HCT116 (cell line): ENCODE results near the gene ARHGEF25. TPM values are rescaled to one million over a fixed set of nuclear protein-coding genes. Genes with fewer than 3 reads are reported as not detected.

Source experiments
- ATAC-seq: fragments of 200-7000 bp; cut with Tn5 transposase; 2 replicates; pipeline ENCODE4 v1.9.1; 2020; ENCODE audit warnings: mild to moderate bottlenecking, moderate library complexity
- BruUV-seq: library from RNA; stranded (reverse); fragments of 400-500 nt; replicated peaks from 2 replicates; lab custom pipeline; 2021; lab: Mats Ljungman, UMichigan
- CTCF ChIA-PET: fragments of 300-600 bp; sonication (Branson Sonifier 250); formaldehyde crosslinking; loops from one replicate; lab custom pipeline; 2021; ENCODE audit warnings: antibody characterized with exemption; lab: Charles Lee
- POLR2A ChIA-PET: fragments of 300-600, 350-600 bp; sonication (Branson Sonifier 250); formaldehyde crosslinking; loops from one replicate; lab custom pipeline; 2021; ENCODE audit warnings: antibody characterized with exemption; lab: Charles Lee
- RAD21 ChIA-PET, 2 experiments: fragments of 300-600 bp; sonication (Branson Sonifier 250); formaldehyde crosslinking; loops; one replicate each; lab custom pipeline; 2023; ENCODE audit warnings: low total read pairs in 2 of 2; ENCODE audit not compliant: uncharacterized antibody in 2 of 2, unreplicated experiment in 2 of 2, low non-redundant PET in 1 of 2; lab: Charles Lee
- DNase-seq: peaks from one replicate; pipeline ENCODE4 v3.0.0-alpha.2; 2010; ENCODE audit warnings: low read depth, low spot score
- H2AFZ ChIP-seq: fragments of 200-600 bp; shearing (Covaris generic), sonication (generic); 2 replicates; pipeline ENCODE4 v1.6.1; 2017; ENCODE audit warnings: low read depth, mixed run types, mixed read lengths, antibody characterized with exemption, low read length; ENCODE audit not compliant: poor library complexity, severe bottlenecking
- H3K27ac ChIP-seq: 2 replicates; pipeline ENCODE4 v1.5.1; 2012; ENCODE audit warnings: low read depth, low read length
- H3K27me3 ChIP-seq: fragments of 200-600 bp; sonication (generic); 2 replicates; pipeline ENCODE4 v1.6.1; 2016; ENCODE audit warnings: mixed run types, low read length, mixed read lengths; ENCODE audit not compliant: insufficient read depth
- H3K36me3 ChIP-seq, 2 experiments: fragments of 200-500 bp in 1 of 2; fragments of 200-600 bp in 1 of 2; sonication (Bioruptor generic) in 1 of 2; sonication (generic) in 1 of 2; 2 replicates each; pipeline versions ENCODE4 v1.5.1 to v1.6.1; 2014 to 2016; ENCODE audit warnings: low read length in 2 of 2, inconsistent platforms in 1 of 2, mixed read lengths in 1 of 2, mixed run types in 1 of 2; ENCODE audit not compliant: insufficient read depth in 2 of 2, control insufficient read depth in 1 of 2
- H3K4me1 ChIP-seq, 2 experiments: fragments of 200-600 bp in 1 of 2; sonication (generic) in 1 of 2; 2 replicates each; pipeline versions ENCODE4 v1.5.1 to v1.6.1; 2012 to 2017; ENCODE audit warnings: low read length in 2 of 2, inconsistent platforms in 1 of 2, mild to moderate bottlenecking in 1 of 2, mixed read lengths in 1 of 2, mixed run types in 1 of 2, moderate library complexity in 1 of 2; ENCODE audit not compliant: insufficient read depth in 2 of 2, control insufficient read depth in 1 of 2
- H3K4me2 ChIP-seq: fragments of 200-600 bp; sonication (generic); 2 replicates; pipeline ENCODE4 v1.6.1; 2017; ENCODE audit warnings: mixed run types, low read length, mixed read lengths
- H3K4me3 ChIP-seq, 2 experiments: fragments of 200-600 bp in 1 of 2; sonication (generic) in 1 of 2; replicated peaks in 1 of 2; 2 replicates each; pipeline ENCODE4 v1.5.1; 2011 to 2016; ENCODE audit warnings: low read length in 2 of 2, control low read depth in 1 of 2, low read depth in 1 of 2, mild to moderate bottlenecking in 1 of 2, mixed read lengths in 1 of 2, mixed run types in 1 of 2
- H3K79me2 ChIP-seq: fragments of 200-600 bp; sonication (generic); 2 replicates; pipeline ENCODE4 v1.6.1; 2017; ENCODE audit warnings: mild to moderate bottlenecking, mixed run types, low read length, moderate library complexity, mixed read lengths; ENCODE audit not compliant: insufficient read depth
- H3K9ac ChIP-seq: fragments of 200-600 bp; sonication (generic); 2 replicates; pipeline ENCODE4 v1.6.1; 2016; ENCODE audit warnings: low read length, mixed read lengths
- H3K9me2 ChIP-seq: fragments of 200-600 bp; sonication (generic), shearing (Covaris generic); 2 replicates; pipeline ENCODE4 v1.6.1; 2017; ENCODE audit warnings: mixed run types, mild to moderate bottlenecking, moderate library complexity; ENCODE audit not compliant: insufficient read depth
- H3K9me3 ChIP-seq, 2 experiments: fragments of 200-500 bp in 1 of 2; fragments of 200-600 bp in 1 of 2; sonication (Bioruptor generic) in 1 of 2; sonication (generic) in 1 of 2; 2 replicates each; pipeline ENCODE4 v1.6.1; 2014 to 2017; ENCODE audit warnings: low read length in 2 of 2, mixed read lengths in 2 of 2, inconsistent platforms in 1 of 2, low read depth in 1 of 2, mild to moderate bottlenecking in 1 of 2, mixed run types in 1 of 2, moderate library complexity in 1 of 2; ENCODE audit not compliant: control insufficient read depth in 1 of 2, insufficient read depth in 1 of 2
- H4K20me1 ChIP-seq: fragments of 200-600 bp; sonication (generic), shearing (Covaris generic); 2 replicates; pipeline ENCODE4 v1.6.1; 2017; ENCODE audit warnings: mixed run types, mild to moderate bottlenecking, moderate library complexity; ENCODE audit not compliant: insufficient read depth
- CTCF ChIP-seq, 3 experiments: fragments of 200-600 bp in 1 of 3; sonication (generic) in 1 of 3; IDR thresholded peaks in 2 of 3; conservative IDR thresholded peaks in 1 of 3; 2 replicates each; pipeline ENCODE4 v1.5.1; 2012 to 2017; ENCODE audit warnings: low read depth in 2 of 3, low read length in 2 of 3, antibody characterized with exemption in 1 of 3, borderline replicate concordance in 1 of 3, control low read depth in 1 of 3, mild to moderate bottlenecking in 1 of 3, mixed read lengths in 1 of 3, mixed run types in 1 of 3, moderate library complexity in 1 of 3; ENCODE audit not compliant: insufficient read depth in 1 of 3
- EZH2 ChIP-seq: fragments of 200-600 bp; sonication (generic); IDR thresholded peaks from 2 replicates; pipeline ENCODE4 v1.6.1; 2017; ENCODE audit warnings: antibody characterized with exemption, mixed run types
- MAX ChIP-seq: IDR thresholded peaks from 2 replicates; pipeline ENCODE4 v1.6.1; 2012
- POLR2A ChIP-seq: IDR thresholded peaks from 2 replicates; pipeline ENCODE4 v1.7.0; 2011; ENCODE audit warnings: borderline replicate concordance; ENCODE audit not compliant: insufficient read depth, insufficient read length; ENCODE audit errors: extremely low read depth
- RAD21 ChIP-seq: IDR thresholded peaks from 2 replicates; pipeline ENCODE4 v1.6.1; 2012; ENCODE audit warnings: low read depth, mild to moderate bottlenecking
- REST ChIP-seq: IDR thresholded peaks from 2 replicates; pipeline ENCODE4 v1.6.1; 2012; ENCODE audit warnings: low read depth
- intact Hi-C: fragments of 100-400 bp; cut with micrococcal nuclease; formaldehyde crosslinking; loops from 2 replicates; pipeline ENCODE4 v1.10.0; 2022
- total RNA-seq: library from RNA; stranded (reverse); gene quantifications from one replicate; pipeline ENCODE4 v1.2.1, GENCODE V29; 2021; ENCODE audit not compliant: unreplicated experiment

ARHGEF25 gene
- total RNA-seq, 1 experiment from 2014 or later = 3.6 TPM

GRCh38 chr12:57621497-57622292 lies 10.5 kb downstream of the ARHGEF25 start:
- Histone ChIP-seq H3K4me1 (no peaks in the 10 kb centered on the region), H3K9ac (no peak overlapping the region), H3K9me3 (no peaks in the 10 kb centered on the region), H3K9me2 (no peaks in the 10 kb centered on the region), H3K36me3 (0 out of 4 replicates have a peak, but pooled peaks cover 0 to 4% of the 10 kb centered on the region in 2 experiments), H3K4me2 (no peak overlapping the region), H3K4me3 (no peak overlapping the region)
- RAD21 ChIA-PET = no interaction called here
- TF ChIP-seq EZH2 (no peak), CTCF (IDR thresholded peaks at IDR 0.05 in 2 of 3, conservative IDR thresholded peaks at IDR 0.05 in 1 of 3; ENCODE audit: borderline replicate concordance in 1 of 3, insufficient read depth in 1 of 3, low read depth in 2 of 3, low read length in 2 of 3) (peak; percentile 79 to 91 (median 84)), REST (no peak), MAX (no peak), POLR2A (no peak), RAD21 (peak; percentile 75)
- TF ChIP-seq, all 23 proteins: peak for 2
- peak; percentile 84 for ATAC-seq
- Histone ChIP-seq H3K27ac (no peak overlapping the region), H2AFZ (no peak overlapping the region), H3K79me2 (no peaks in the 10 kb centered on the region), H4K20me1 (no peaks in the 10 kb centered on the region), H3K27me3 (peaks cover 4% of the 10 kb centered on the region; the same call in 1 of the 2 replicates)
- ChIA-PET CTCF (interaction anchor here (0.9 kb wide), 1 partner anchor 105 kb away, joined by 3 read pairs; no protein-coding TSS in a partner anchor), POLR2A (no interaction called here)
- DNase-seq = peak; percentile 15
- intact Hi-C loops = loop anchor here (1.0 kb wide), 1 partner anchor 38 kb away; no protein-coding TSS in a partner anchor
- BruUV-seq = no TSS peak
